Fibroblast of pulmonary artery (primary cell): ENCODE results near the gene SAPCD2.
A peak's percentile ranks its signal among the peaks of the same experiment; 100 is the strongest.

ENCODE experiments used
- DNase-seq: peaks from one replicate; pipeline ENCODE4 v3.0.0-alpha.2; 2010; ENCODE audit warnings: low read depth
- H3K4me3 ChIP-seq: replicated peaks from 2 replicates; pipeline ENCODE4 v1.5.1; 2011; ENCODE audit warnings: low read depth, mild to moderate bottlenecking, control low read depth, low read length, moderate library complexity
- TF ChIP-seq, protein P1 (sequence below): IDR thresholded peaks from 2 replicates; pipeline ENCODE4 v1.5.1; 2011; ENCODE audit warnings: mild to moderate bottlenecking, control low read depth, low read length, inconsistent platforms; ENCODE audit errors: missing control alignments

SAPCD2 gene

DNA sequence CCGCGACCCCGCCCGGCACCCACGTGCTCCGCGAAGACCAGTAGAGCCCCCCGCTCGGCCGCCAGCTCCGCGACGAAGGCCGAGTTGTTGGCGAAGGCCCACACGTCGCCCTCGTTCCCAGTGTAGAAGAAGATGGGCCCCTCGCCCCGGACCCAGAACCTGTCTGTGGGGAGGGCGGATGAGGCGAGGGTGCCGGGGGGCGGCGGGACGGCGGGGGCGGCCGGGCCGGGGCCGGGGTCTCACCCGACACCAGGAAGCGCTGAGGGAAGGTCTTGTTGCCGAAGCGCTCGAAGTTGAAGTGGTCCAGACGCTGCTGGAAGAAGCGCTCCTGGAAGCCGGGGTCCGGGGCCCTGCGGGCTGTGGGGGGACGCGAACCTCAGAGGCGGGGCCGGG, 43.9 kb upstream of the SAPCD2 start:
- DNase-seq: no peak
- TF ChIP-seq, protein P1, sequence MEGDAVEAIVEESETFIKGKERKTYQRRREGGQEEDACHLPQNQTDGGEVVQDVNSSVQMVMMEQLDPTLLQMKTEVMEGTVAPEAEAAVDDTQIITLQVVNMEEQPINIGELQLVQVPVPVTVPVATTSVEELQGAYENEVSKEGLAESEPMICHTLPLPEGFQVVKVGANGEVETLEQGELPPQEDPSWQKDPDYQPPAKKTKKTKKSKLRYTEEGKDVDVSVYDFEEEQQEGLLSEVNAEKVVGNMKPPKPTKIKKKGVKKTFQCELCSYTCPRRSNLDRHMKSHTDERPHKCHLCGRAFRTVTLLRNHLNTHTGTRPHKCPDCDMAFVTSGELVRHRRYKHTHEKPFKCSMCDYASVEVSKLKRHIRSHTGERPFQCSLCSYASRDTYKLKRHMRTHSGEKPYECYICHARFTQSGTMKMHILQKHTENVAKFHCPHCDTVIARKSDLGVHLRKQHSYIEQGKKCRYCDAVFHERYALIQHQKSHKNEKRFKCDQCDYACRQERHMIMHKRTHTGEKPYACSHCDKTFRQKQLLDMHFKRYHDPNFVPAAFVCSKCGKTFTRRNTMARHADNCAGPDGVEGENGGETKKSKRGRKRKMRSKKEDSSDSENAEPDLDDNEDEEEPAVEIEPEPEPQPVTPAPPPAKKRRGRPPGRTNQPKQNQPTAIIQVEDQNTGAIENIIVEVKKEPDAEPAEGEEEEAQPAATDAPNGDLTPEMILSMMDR: no peak
- peak overlapping the region; percentile 56 for H3K4me3 ChIP-seq

DNA sequence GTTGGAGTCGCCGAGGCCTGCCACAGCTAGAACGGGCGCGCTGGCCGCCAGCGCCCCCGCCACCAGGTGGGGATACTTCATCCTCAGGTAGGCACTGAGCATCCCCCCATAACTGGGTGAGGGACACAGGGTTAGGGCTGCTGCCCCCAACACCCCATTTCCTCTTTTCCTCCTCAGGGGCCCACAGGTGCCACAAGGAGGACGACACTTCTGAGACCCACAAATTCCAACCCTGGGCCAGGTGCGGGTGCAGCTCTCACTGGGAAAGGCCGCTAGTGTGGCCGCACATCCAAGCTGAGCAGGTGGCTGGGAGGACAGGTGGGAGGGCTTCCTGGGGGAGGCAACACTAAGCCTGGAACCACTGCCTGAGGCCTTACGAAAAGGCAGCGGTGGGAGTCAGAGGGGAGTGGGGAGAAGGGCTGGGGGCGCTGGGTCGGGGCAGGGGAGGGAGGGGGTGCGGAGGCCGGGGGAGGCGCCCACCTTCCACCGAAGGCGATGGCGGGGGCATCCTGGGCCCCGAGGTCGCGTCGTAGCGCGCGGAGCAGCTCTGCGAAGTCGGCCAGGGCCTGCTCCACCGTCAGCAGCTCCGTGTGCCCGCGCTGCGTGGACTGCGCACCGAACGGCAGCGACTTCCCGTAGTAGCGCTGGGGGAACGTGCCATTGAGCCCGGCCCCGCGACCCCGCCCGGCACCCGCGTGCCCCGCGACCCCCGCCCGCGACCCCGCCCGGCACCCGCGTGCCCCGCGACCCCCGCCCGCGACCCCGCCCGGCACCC, 43.2 kb upstream of the SAPCD2 start:
- DNase-seq: no peak
- H3K4me3 ChIP-seq: peak overlapping the region; percentile 34
- TF ChIP-seq, protein P1: no peak

DNA sequence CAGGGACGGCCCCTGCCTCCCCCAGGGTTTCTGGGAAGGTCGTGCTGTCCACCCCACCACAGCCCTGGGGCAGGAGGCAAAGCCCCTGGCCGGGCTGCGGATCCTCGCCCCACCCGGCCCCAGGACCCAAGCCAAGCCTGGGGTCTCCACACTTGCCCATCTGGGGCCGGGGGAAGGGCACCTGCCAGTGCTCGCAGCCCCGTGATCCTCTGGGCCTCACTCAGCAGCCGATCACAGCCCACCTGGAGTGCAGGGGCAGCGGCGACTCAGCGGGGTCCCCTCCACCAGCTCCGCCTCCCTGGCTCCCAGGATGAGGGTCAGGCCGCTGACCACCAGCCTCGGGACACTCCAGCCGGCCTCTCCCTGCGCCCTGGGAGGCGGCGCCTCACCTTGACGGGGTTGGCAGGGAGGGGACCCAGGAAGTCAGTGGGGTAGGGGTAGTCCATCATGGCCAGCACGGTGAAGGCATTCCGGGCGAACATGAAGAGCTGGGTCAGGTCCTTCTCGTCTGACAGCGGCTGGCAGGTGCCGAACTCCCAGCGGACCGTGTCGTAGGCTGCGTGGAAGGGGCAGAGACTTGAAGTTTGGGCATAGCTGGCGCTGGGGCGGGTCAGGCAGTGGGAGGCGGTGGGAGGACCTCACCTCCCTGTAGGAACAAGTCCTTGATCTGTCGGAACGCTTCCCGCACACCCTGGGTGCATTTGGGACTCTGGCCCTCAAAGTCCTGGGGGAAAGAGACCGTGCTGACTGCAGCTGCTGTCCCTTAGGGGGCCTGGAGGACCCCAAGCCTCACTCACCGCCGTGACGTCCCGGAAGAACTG, 42.4 kb upstream of the SAPCD2 start:
- DNase-seq: no peak
- TF ChIP-seq, protein P1: no peak
- H3K4me3 ChIP-seq: no peak overlapping the region

DNA sequence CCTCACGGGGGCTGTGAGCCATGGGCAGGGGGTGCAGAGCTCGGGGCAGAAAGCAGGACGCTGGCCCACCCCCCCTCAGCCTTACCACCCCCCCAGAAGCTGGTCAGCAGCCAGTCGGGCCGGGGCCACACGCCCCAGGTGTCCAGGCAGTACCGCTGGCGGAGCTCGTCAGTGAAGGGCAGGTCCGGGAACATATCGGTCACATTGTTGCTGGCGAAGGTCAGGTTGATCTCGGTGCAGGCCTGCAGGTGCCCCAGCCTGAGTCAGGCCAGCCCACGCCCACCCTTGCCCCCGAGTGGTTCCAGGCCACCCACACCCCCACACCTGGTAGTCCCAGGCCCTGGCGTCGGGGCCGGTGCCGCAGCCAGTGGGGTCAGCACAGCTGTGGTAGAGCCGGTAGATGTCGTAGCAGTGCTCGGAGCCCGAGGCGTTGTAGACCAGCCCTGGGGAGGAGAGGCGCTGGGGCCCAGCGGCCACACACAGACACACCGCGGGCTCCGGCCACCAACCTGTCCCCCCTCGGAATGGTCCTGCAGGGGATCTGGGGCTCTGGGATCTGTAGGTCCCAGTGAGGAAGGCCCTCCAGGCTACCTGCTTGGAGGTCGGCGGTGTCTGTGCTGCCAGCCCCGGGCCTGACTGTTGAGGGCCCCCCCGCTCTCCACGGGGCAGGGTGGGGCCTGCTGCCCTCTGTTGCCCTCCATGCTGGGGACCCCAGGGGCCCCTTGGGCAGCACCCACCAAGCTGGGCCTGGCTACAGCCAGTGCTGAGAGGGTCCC, 41.6 kb upstream of the SAPCD2 start:
- no peak overlapping the region for H3K4me3 ChIP-seq
- no peak for DNase-seq
- TF ChIP-seq, protein P1: no peak

DNA sequence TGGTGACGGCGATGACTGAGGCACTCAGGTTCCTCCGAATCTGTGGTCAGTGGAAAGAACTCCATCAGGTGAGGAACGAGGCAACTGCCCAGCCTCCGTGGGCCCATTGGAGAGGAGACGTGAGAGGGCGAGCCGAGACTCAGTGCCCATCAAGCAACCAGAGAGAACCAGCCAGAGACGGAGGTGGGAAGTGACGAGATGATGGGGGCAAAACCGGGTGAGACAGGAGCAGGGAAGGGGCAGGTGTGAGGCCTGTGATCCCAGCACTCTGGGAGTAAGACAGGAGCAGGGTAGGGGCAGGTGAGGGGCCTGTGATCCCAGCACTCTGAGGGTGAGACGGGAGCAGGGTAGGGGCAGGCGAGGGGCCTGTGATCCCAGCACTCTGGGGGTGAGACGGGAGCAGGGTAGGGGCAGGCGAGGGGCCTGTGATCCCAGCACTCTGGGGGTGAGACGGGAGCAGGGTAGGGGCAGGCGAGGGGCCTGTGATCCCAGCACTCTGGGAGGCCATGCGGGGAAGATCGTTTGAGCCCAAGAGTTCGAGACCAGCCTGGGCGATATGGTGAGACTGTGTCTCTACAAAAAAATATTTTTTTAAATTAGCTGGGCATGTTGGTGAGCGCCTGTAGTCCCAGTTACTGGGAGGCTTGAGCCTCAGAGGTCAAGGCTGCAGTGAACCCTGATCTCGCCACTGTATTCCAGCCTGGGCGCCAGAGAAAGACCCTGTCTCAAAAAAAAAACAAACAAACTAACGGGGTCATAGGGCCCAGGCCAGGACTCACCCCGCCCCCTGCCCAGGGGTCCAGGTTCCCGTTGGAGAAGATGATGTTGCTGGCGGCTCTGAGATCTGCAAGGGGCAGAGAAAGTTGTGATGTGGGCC, 40.8 kb upstream of the SAPCD2 start:
- no peak for DNase-seq
- TF ChIP-seq, protein P1: no peak
- no peak overlapping the region for H3K4me3 ChIP-seq
